ENCODE data around the gene CCDC71L.
"Not testable (repeated sequence)": the region's sequence is repeated elsewhere in the genome, so short reads cannot be mapped to it uniquely, and the experiment has no call there.

The CCDC71L gene

GRCh38 chr7:106660862-106661720 lies at the start of gene CCDC71L:
Gene CCDC71L, minus strand, starts transcription at chr7:106661158. Its CDS starts 262 bp downstream, at chr7:106660896.
- in situ Hi-C loops (cut with MboI; ENCODE audit: low sequenced_read_pairs): no loop called here

GRCh38 chr7:106709604-106710003 lies 48.6 kb upstream of the CCDC71L start:
- in situ Hi-C loops (cut with MboI; ENCODE audit: low sequenced_read_pairs): not testable (repeated sequence)

GRCh38 chr7:106704000-106704840 lies 43.3 kb upstream of the CCDC71L start:
- in situ Hi-C loops (cut with MboI; ENCODE audit: low sequenced_read_pairs): no loop called here

GRCh38 chr7:106693677-106694353 lies 32.9 kb upstream of the CCDC71L start:
- in situ Hi-C loops (cut with MboI; ENCODE audit: low sequenced_read_pairs): no loop called here

- in situ Hi-C loops (cut with MboI; ENCODE audit: low sequenced_read_pairs): no loop called here
Observed at GRCh38 chr7:106692450-106693051, 31.6 kb upstream of the CCDC71L start.

GRCh38 chr7:106688161-106688560 lies 27.2 kb upstream of the CCDC71L start:
- in situ Hi-C loops (cut with MboI; ENCODE audit: low sequenced_read_pairs): not testable (repeated sequence)

- in situ Hi-C loops (cut with MboI; ENCODE audit: low sequenced_read_pairs): no loop called here
Observed at GRCh38 chr7:106683941-106684340, 23.0 kb upstream of the CCDC71L start.

- in situ Hi-C loops (cut with MboI; ENCODE audit: low sequenced_read_pairs): no loop called here
Observed at GRCh38 chr7:106681815-106682495, 21.0 kb upstream of the CCDC71L start.

- in situ Hi-C loops (cut with MboI; ENCODE audit: low sequenced_read_pairs): no loop called here
Observed at GRCh38 chr7:106679153-106679931, 18.4 kb upstream of the CCDC71L start.

GRCh38 chr7:106678795-106679152 lies 17.8 kb upstream of the CCDC71L start:
- in situ Hi-C loops (cut with MboI; ENCODE audit: low sequenced_read_pairs): no loop called here

- in situ Hi-C loops (cut with MboI; ENCODE audit: low sequenced_read_pairs): not testable (repeated sequence)
Observed at GRCh38 chr7:106676506-106676905, 15.5 kb upstream of the CCDC71L start.

GRCh38 chr7:106673688-106674087 lies 12.7 kb upstream of the CCDC71L start:
- in situ Hi-C loops (cut with MboI; ENCODE audit: low sequenced_read_pairs): not testable (repeated sequence)

- in situ Hi-C loops (cut with MboI; ENCODE audit: low sequenced_read_pairs): not testable (repeated sequence)
Observed at GRCh38 chr7:106671930-106672329, 11.0 kb upstream of the CCDC71L start.

- in situ Hi-C loops (cut with MboI; ENCODE audit: low sequenced_read_pairs): no loop called here
Observed at GRCh38 chr7:106671160-106671559, 10.2 kb upstream of the CCDC71L start.

- in situ Hi-C loops (cut with MboI; ENCODE audit: low sequenced_read_pairs): no loop called here
Observed at GRCh38 chr7:106668861-106669524, 8.0 kb upstream of the CCDC71L start.

GRCh38 chr7:106666353-106666752 lies 5.4 kb upstream of the CCDC71L start:
- in situ Hi-C loops (cut with MboI; ENCODE audit: low sequenced_read_pairs): no loop called here

GRCh38 chr7:106664343-106664742 lies 3.4 kb upstream of the CCDC71L start:
- in situ Hi-C loops (cut with MboI; ENCODE audit: low sequenced_read_pairs): no loop called here

GRCh38 chr7:106659963-106660861 lies 746 bp downstream of the CCDC71L start:
- in situ Hi-C loops (cut with MboI; ENCODE audit: low sequenced_read_pairs): no loop called here

Measured in HL-60/S4 (cell line).